GM23338 (cell line): ENCODE data around the gene ITGB6. TPM values are rescaled to one million over a fixed set of nuclear protein-coding genes. Genes with fewer than 3 reads are reported as not detected.
A peak's percentile ranks its signal among the peaks of the same experiment; 100 is the strongest.

ENCODE experiments used
- ATAC-seq: fragments of 200-7000 bp; cut with Tn5 transposase; 3 replicates; pipeline ENCODE4 v1.9.1; 2020
- DNase-seq: peaks from one replicate; pipeline ENCODE4 v3.0.0-alpha.2; 2015; ENCODE audit warnings: low spot score
- H2AFZ ChIP-seq: fragments of 200-600 bp; sonication (generic); 2 replicates; pipeline ENCODE4 v1.8.0; 2016; ENCODE audit warnings: antibody characterized with exemption, mild to moderate bottlenecking, moderate library complexity
- H3F3A ChIP-seq: fragments of 200-600 bp; sonication (generic); replicated peaks from 2 replicates; pipeline ENCODE4 v1.8.0; 2017; ENCODE audit warnings: antibody characterized with exemption, mixed run types, low read depth
- H3K27ac ChIP-seq: fragments of 200-600 bp; sonication (generic); 2 replicates; pipeline ENCODE4 v1.6.1; 2016; ENCODE audit warnings: low read depth
- H3K27me3 ChIP-seq: fragments of 200-600 bp; sonication (generic); 2 replicates; pipeline ENCODE4 v1.8.0; 2016; ENCODE audit warnings: mild to moderate bottlenecking, mixed run types, moderate library complexity; ENCODE audit not compliant: insufficient read depth
- H3K36me3 ChIP-seq: fragments of 200-600 bp; sonication (generic); 2 replicates; pipeline ENCODE4 v1.8.0; 2016; ENCODE audit warnings: mild to moderate bottlenecking; ENCODE audit not compliant: insufficient read depth
- H3K4me1 ChIP-seq: fragments of 200-600 bp; sonication (generic); 2 replicates; pipeline ENCODE4 v1.8.0; 2016; ENCODE audit warnings: mild to moderate bottlenecking, moderate library complexity; ENCODE audit not compliant: insufficient read depth
- H3K4me2 ChIP-seq: fragments of 200-600 bp; sonication (generic); 2 replicates; pipeline ENCODE4 v1.7.1; 2017; ENCODE audit warnings: mixed run types
- H3K4me3 ChIP-seq: fragments of 200-600 bp; sonication (generic); 2 replicates; pipeline ENCODE4 v1.6.1; 2016; ENCODE audit warnings: mixed run types
- H3K79me2 ChIP-seq: fragments of 200-600 bp; sonication (generic); replicated peaks from 2 replicates; pipeline ENCODE4 v1.8.0; 2017; ENCODE audit warnings: mild to moderate bottlenecking; ENCODE audit not compliant: insufficient read depth
- H3K9me2 ChIP-seq: fragments of 200-600 bp; sonication (generic); 2 replicates; pipeline ENCODE4 v1.8.0; 2017; ENCODE audit not compliant: insufficient read depth
- H4K20me1 ChIP-seq: fragments of 200-600 bp; sonication (generic); replicated peaks from 2 replicates; pipeline ENCODE4 v1.8.0; 2017; ENCODE audit warnings: mild to moderate bottlenecking; ENCODE audit not compliant: insufficient read depth
- H3K27ac Mint-ChIP-seq: 2 replicates; pipeline ENCODE4 v1.8.0; 2020; ENCODE audit warnings: inconsistent platforms, mild to moderate bottlenecking, moderate library complexity, mixed read lengths
- H3K27me3 Mint-ChIP-seq: 3 replicates; pipeline ENCODE4 v1.8.0; 2022; ENCODE audit warnings: low read depth, mild to moderate bottlenecking, moderate library complexity, mixed read lengths, inconsistent platforms; ENCODE audit not compliant: insufficient read depth, poor library complexity
- H3K36me3 Mint-ChIP-seq: 3 replicates; pipeline ENCODE4 v1.8.0; 2021; ENCODE audit warnings: low read depth, mild to moderate bottlenecking, inconsistent platforms, moderate library complexity, mixed read lengths
- H3K4me1 Mint-ChIP-seq: 3 replicates; pipeline ENCODE4 v1.8.0; 2020; ENCODE audit warnings: mild to moderate bottlenecking, inconsistent platforms, mixed read lengths
- H3K4me3 Mint-ChIP-seq: 3 replicates; pipeline ENCODE4 v1.8.0; 2021; ENCODE audit warnings: moderate library complexity, mild to moderate bottlenecking, inconsistent platforms, mixed read lengths
- H3K9me3 Mint-ChIP-seq: 3 replicates; pipeline ENCODE4 v1.8.0; 2020; ENCODE audit warnings: moderate library complexity, mild to moderate bottlenecking, inconsistent platforms, mixed read lengths
- CREB1 ChIP-seq: fragments of 250-450 bp; sonication (Bioruptor Pico); IDR thresholded peaks from 2 replicates; pipeline ENCODE4 v1.5.0; 2020; ENCODE audit warnings: low read depth, mild to moderate bottlenecking, moderate library complexity
- EZH2 ChIP-seq: fragments of 200-600 bp; sonication (generic); IDR thresholded peaks from one replicate; pipeline ENCODE4 v1.8.0; 2017; ENCODE audit warnings: antibody characterized with exemption, mild to moderate bottlenecking, low read depth; ENCODE audit not compliant: unreplicated experiment
- JUNB ChIP-seq: IDR thresholded peaks from one replicate; pipeline ENCODE4 v1.6.1; 2016; ENCODE audit warnings: antibody characterized with exemption; ENCODE audit not compliant: unreplicated experiment
- STAT1 ChIP-seq: IDR thresholded peaks from one replicate; pipeline ENCODE4 v1.6.1; 2016; ENCODE audit warnings: antibody characterized with exemption; ENCODE audit not compliant: unreplicated experiment
- ZNF114 ChIP-seq: fragments of 250-450 bp; sonication (Bioruptor Pico); IDR thresholded peaks from 2 replicates; pipeline ENCODE4 v1.5.0; 2020; ENCODE audit warnings: mild to moderate bottlenecking, moderate library complexity
- ZNF331 ChIP-seq: fragments of 250-450 bp; sonication (Bioruptor Pico); IDR thresholded peaks from 2 replicates; pipeline ENCODE4 v1.5.0; 2020; ENCODE audit warnings: low read depth, mild to moderate bottlenecking, moderate library complexity
- polyA plus RNA-seq: library from polyadenylated mRNA; unstranded; fragments of >200 nt; fragmentation: Nextera tagmentation; extraction: Ambion mirVana; gene quantifications from 2 replicates; pipeline ENCODE4 v1.2.1, GENCODE V29; 2016
- total RNA-seq: library from RNA; depleted of rRNA; stranded (reverse); fragments of >200 nt; shearing (Covaris generic); gene quantifications from 2 replicates; pipeline ENCODE4 v1.2.3, GENCODE V29; 2014
- TF ChIP-seq, protein P1 (sequence below): fragments of 250-450 bp; sonication (Bioruptor Pico); IDR thresholded peaks from 2 replicates; pipeline ENCODE4 v1.5.0; 2020; ENCODE audit warnings: mild to moderate bottlenecking, moderate library complexity
- TF ChIP-seq, protein P2 (sequence below), 2 experiments: fragments of 200-600 bp in 1 of 2; sonication (generic) in 1 of 2; conservative IDR thresholded peaks; 2 replicates each; pipeline versions ENCODE4 v1.5.1 to v1.6.1; 2016 to 2017; ENCODE audit warnings: antibody characterized with exemption in 2 of 2, low read depth in 2 of 2, mild to moderate bottlenecking in 2 of 2, moderate library complexity in 1 of 2
- TF ChIP-seq, protein P3 (sequence below): IDR thresholded peaks from one replicate; pipeline ENCODE4 v1.6.1; 2018; ENCODE audit warnings: antibody characterized with exemption; ENCODE audit not compliant: unreplicated experiment

Gene ITGB6
- total and polyA plus RNA-seq, 2 experiments from 2014 or later = not detected

DNA sequence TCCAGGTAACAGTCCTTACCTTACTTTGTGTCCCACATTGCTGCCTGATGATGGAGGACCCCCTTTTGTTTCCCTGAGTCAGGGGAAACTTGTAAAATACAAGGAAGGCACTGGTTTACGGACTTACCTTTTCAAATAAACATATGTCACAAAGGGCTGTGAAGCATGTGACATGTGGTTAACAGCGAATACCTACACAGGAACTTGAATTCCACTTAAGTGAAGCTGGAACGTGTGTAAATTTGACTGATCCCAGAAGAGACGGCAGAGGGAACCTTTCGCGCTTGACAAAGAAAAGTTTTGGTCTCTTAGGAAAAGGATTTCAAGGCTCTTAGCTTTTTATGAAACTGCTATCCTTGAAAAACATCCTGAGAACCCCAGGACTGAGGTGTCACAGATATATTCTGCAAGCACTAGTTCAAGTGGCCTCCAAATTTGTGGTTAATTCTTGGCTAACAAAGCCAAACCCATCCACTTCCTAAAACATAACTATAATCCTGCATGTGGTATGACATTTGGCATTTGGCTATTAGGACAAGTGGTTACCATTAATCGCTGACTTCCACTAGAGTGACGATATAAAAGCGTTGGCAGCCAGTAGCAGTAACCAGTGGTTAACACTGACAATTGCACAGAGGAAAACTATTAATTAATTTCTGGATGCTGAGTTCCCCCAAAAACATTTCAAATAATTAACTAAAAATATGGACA, 55.6 kb downstream of the ITGB6 start:
- H4K20me1 ChIP-seq = no peaks in the 10 kb centered on the region
- peaks cover 6% of the 10 kb centered on the region for H3K4me1 Mint-ChIP-seq
- no peak overlapping the region; the same call in 1 of the 2 replicates for H3K27ac Mint-ChIP-seq
- no peaks in the 10 kb centered on the region; the same call in 2 of the 3 replicates for H3K9me3 Mint-ChIP-seq
- DNase-seq (no peak), ATAC-seq (no peak)
- H3K4me3 Mint-ChIP-seq = no peak overlapping the region
- H3K27ac ChIP-seq = no peak overlapping the region
- no peaks in the 10 kb centered on the region for H3K36me3 Mint-ChIP-seq
- no peaks in the 10 kb centered on the region for H3K36me3 ChIP-seq
- H3F3A ChIP-seq = no peaks in the 10 kb centered on the region
- no peaks in the 10 kb centered on the region for H3K4me1 ChIP-seq
- no peaks in the 10 kb centered on the region for H3K27me3 ChIP-seq
- peaks cover 2% of the 10 kb centered on the region for H3K27me3 Mint-ChIP-seq
- no peak overlapping the region for H3K4me3 ChIP-seq
- H2AFZ ChIP-seq = peak overlapping the region; percentile 78; the same call in 1 of the 2 replicates
- no peak for TF ChIP-seq EZH2
- TF ChIP-seq, protein P1, sequence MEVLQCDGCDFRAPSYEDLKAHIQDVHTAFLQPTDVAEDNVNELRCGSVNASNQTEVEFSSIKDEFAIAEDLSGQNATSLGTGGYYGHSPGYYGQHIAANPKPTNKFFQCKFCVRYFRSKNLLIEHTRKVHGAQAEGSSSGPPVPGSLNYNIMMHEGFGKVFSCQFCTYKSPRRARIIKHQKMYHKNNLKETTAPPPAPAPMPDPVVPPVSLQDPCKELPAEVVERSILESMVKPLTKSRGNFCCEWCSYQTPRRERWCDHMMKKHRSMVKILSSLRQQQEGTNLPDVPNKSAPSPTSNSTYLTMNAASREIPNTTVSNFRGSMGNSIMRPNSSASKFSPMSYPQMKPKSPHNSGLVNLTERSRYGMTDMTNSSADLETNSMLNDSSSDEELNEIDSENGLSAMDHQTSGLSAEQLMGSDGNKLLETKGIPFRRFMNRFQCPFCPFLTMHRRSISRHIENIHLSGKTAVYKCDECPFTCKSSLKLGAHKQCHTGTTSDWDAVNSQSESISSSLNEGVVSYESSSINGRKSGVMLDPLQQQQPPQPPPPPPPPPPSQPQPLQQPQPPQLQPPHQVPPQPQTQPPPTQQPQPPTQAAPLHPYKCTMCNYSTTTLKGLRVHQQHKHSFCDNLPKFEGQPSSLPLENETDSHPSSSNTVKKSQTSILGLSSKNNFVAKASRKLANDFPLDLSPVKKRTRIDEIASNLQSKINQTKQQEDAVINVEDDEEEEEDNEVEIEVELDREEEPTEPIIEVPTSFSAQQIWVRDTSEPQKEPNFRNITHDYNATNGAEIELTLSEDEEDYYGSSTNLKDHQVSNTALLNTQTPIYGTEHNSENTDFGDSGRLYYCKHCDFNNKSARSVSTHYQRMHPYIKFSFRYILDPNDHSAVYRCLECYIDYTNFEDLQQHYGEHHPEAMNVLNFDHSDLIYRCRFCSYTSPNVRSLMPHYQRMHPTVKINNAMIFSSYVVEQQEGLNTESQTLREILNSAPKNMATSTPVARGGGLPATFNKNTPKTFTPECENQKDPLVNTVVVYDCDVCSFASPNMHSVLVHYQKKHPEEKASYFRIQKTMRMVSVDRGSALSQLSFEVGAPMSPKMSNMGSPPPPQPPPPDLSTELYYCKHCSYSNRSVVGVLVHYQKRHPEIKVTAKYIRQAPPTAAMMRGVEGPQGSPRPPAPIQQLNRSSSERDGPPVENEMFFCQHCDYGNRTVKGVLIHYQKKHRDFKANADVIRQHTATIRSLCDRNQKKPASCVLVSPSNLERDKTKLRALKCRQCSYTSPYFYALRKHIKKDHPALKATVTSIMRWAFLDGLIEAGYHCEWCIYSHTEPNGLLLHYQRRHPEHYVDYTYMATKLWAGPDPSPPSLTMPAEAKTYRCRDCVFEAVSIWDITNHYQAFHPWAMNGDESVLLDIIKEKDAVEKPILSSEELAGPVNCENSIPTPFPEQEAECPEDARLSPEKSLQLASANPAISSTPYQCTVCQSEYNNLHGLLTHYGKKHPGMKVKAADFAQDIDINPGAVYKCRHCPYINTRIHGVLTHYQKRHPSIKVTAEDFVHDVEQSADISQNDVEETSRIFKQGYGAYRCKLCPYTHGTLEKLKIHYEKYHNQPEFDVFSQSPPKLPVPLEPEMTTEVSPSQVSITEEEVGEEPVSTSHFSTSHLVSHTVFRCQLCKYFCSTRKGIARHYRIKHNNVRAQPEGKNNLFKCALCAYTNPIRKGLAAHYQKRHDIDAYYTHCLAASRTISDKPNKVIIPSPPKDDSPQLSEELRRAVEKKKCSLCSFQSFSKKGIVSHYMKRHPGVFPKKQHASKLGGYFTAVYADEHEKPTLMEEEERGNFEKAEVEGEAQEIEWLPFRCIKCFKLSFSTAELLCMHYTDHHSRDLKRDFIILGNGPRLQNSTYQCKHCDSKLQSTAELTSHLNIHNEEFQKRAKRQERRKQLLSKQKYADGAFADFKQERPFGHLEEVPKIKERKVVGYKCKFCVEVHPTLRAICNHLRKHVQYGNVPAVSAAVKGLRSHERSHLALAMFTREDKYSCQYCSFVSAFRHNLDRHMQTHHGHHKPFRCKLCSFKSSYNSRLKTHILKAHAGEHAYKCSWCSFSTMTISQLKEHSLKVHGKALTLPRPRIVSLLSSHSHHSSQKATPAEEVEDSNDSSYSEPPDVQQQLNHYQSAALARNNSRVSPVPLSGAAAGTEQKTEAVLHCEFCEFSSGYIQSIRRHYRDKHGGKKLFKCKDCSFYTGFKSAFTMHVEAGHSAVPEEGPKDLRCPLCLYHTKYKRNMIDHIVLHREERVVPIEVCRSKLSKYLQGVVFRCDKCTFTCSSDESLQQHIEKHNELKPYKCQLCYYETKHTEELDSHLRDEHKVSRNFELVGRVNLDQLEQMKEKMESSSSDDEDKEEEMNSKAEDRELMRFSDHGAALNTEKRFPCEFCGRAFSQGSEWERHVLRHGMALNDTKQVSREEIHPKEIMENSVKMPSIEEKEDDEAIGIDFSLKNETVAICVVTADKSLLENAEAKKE (CRISPR knock-in tag) = no peak
- no peak for TF ChIP-seq ZNF114 (CRISPR knock-in tag)
- no peak for TF ChIP-seq JUNB
- TF ChIP-seq ZNF331 (CRISPR knock-in tag) = no peak
- H3K4me2 ChIP-seq = no peak overlapping the region
- H3K9me2 ChIP-seq = peaks cover 7% of the 10 kb centered on the region; the same call in 1 of the 2 replicates
- no peaks in the 10 kb centered on the region for H3K79me2 ChIP-seq

DNA sequence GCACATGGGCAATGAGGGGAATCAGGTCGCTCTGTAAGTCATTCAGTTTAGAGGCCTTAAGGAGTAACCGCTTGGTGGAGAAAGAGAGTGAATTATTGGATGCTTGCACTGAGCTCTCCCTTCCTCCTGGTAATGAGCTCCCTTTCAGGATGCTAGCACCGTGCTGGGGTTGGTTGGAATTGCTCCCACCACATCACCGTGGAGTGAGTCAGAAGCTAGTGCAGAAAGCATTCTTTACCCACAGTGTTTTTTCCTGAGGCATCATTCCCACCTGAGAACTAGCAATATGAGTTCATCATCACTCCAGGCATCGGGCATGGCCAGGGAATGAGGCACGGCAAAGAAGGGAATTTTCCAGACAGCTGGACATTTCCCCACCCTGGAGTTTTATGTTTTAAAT, 57.6 kb downstream of the ITGB6 start:
- Histone ChIP-seq H4K20me1 (no peaks in the 10 kb centered on the region), H3K36me3 (no peaks in the 10 kb centered on the region), H3K9me2 (no peaks in the 10 kb centered on the region), H3K79me2 (no peaks in the 10 kb centered on the region), H3K27ac (no peak overlapping the region), H3F3A (no peaks in the 10 kb centered on the region), H3K4me1 (no peaks in the 10 kb centered on the region), H2AFZ (no peak overlapping the region), H3K27me3 (no peaks in the 10 kb centered on the region), H3K4me2 (no peak overlapping the region), H3K4me3 (no peak overlapping the region)
- DNase-seq (no peak), ATAC-seq (no peak)
- Mint-ChIP-seq H3K27me3 (no peaks in the 10 kb centered on the region), H3K9me3 (no peaks in the 10 kb centered on the region), H3K27ac (no peak overlapping the region), H3K36me3 (no peaks in the 10 kb centered on the region), H3K4me1 (no peaks in the 10 kb centered on the region), H3K4me3 (no peak overlapping the region)
- TF ChIP-seq CREB1 (CRISPR knock-in tag) (no peak), STAT1 (no peak)
- TF ChIP-seq, protein P2, sequence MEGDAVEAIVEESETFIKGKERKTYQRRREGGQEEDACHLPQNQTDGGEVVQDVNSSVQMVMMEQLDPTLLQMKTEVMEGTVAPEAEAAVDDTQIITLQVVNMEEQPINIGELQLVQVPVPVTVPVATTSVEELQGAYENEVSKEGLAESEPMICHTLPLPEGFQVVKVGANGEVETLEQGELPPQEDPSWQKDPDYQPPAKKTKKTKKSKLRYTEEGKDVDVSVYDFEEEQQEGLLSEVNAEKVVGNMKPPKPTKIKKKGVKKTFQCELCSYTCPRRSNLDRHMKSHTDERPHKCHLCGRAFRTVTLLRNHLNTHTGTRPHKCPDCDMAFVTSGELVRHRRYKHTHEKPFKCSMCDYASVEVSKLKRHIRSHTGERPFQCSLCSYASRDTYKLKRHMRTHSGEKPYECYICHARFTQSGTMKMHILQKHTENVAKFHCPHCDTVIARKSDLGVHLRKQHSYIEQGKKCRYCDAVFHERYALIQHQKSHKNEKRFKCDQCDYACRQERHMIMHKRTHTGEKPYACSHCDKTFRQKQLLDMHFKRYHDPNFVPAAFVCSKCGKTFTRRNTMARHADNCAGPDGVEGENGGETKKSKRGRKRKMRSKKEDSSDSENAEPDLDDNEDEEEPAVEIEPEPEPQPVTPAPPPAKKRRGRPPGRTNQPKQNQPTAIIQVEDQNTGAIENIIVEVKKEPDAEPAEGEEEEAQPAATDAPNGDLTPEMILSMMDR (conservative IDR thresholded peaks at IDR 0.05; ENCODE audit: low read depth in 2 of 2) = no peak
- TF ChIP-seq, protein P3, sequence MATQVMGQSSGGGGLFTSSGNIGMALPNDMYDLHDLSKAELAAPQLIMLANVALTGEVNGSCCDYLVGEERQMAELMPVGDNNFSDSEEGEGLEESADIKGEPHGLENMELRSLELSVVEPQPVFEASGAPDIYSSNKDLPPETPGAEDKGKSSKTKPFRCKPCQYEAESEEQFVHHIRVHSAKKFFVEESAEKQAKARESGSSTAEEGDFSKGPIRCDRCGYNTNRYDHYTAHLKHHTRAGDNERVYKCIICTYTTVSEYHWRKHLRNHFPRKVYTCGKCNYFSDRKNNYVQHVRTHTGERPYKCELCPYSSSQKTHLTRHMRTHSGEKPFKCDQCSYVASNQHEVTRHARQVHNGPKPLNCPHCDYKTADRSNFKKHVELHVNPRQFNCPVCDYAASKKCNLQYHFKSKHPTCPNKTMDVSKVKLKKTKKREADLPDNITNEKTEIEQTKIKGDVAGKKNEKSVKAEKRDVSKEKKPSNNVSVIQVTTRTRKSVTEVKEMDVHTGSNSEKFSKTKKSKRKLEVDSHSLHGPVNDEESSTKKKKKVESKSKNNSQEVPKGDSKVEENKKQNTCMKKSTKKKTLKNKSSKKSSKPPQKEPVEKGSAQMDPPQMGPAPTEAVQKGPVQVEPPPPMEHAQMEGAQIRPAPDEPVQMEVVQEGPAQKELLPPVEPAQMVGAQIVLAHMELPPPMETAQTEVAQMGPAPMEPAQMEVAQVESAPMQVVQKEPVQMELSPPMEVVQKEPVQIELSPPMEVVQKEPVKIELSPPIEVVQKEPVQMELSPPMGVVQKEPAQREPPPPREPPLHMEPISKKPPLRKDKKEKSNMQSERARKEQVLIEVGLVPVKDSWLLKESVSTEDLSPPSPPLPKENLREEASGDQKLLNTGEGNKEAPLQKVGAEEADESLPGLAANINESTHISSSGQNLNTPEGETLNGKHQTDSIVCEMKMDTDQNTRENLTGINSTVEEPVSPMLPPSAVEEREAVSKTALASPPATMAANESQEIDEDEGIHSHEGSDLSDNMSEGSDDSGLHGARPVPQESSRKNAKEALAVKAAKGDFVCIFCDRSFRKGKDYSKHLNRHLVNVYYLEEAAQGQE = no peak
